HG03575 (cell line): ENCODE data around the gene TH.

Experiments used
- ATAC-seq: cut with Tn5 transposase; IDR thresholded peaks from one replicate; pipeline ENCODE4 v1.9.1; 2021; ENCODE audit not compliant: unreplicated experiment, insufficient number of reproducible peaks, low FRiP score; ENCODE audit errors: extremely low read depth

The TH gene

GRCh38 chr11:2171591-2172003 is at the start of gene TH:
Gene TH (minus strand): TSS chr11:2171815. CDS start chr11:2171786, 29 bp downstream.
- no peak for ATAC-seq

GRCh38 chr11:2221024-2221423 is 49.4 kb upstream of the TH start:
- ATAC-seq = no peak

GRCh38 chr11:2220173-2220771 is 48.7 kb upstream of the TH start:
- ATAC-seq = no peak

- no peak for ATAC-seq
These were observed 47.9 kb upstream of the TH start for GRCh38 chr11:2219318-2220017.

- ATAC-seq = no peak
These were observed 46.5 kb upstream of the TH start for GRCh38 chr11:2218031-2218633.

GRCh38 chr11:2217211-2218030 is 45.8 kb upstream of the TH start:
- no peak for ATAC-seq

GRCh38 chr11:2216400-2217064 is 44.9 kb upstream of the TH start:
- ATAC-seq = no peak

GRCh38 chr11:2215561-2216399 is 44.2 kb upstream of the TH start:
- ATAC-seq = no peak

GRCh38 chr11:2215230-2215560 is 43.6 kb upstream of the TH start:
- ATAC-seq = no peak

- ATAC-seq = no peak
These were observed 43.1 kb upstream of the TH start for GRCh38 chr11:2214527-2215229.

- ATAC-seq = no peak
These were observed 42.4 kb upstream of the TH start for GRCh38 chr11:2213890-2214526.

- no peak for ATAC-seq
These were observed 41.8 kb upstream of the TH start for GRCh38 chr11:2213384-2213842.

GRCh38 chr11:2212411-2213251 is 41.0 kb upstream of the TH start:
- ATAC-seq = no peak

GRCh38 chr11:2211113-2211971 is 39.7 kb upstream of the TH start:
- ATAC-seq = no peak

- no peak for ATAC-seq
These were observed 38.9 kb upstream of the TH start for GRCh38 chr11:2210366-2211112.
